HepG2 (cell line): Measurements from ENCODE around the gene TNNI3. TPM values are rescaled to one million over a fixed set of nuclear protein-coding genes. Genes with fewer than 3 reads are reported as not detected.

ENCODE experiments used
- ATAC-seq: fragments of 200-7000 bp; cut with Tn5 transposase; 3 replicates; pipeline ENCODE4 v1.9.1; 2020; ENCODE audit warnings: mild to moderate bottlenecking, moderate library complexity
- BruUV-seq: library from RNA; stranded (reverse); fragments of 400-500 nt; replicated peaks from 2 replicates; lab custom pipeline; 2021; lab: Mats Ljungman, UMichigan
- CTCF ChIA-PET: fragments of 300-600 bp; formaldehyde crosslinking; extraction: SDS; loops from one replicate; lab custom pipeline; 2021; ENCODE audit warnings: low total read pairs, inconsistent platforms, low intra/inter-chr PET ratio; lab: Yijun Ruan, JAX
- POLR2A ChIA-PET: fragments of 350-600 bp; sonication (Branson Sonifier 250); formaldehyde crosslinking; loops from one replicate; lab custom pipeline; 2020; ENCODE audit warnings: antibody characterized with exemption, inconsistent platforms; lab: Yijun Ruan, JAX
- DNase-seq: peaks from one replicate; pipeline ENCODE4 v3.0.0-alpha.2; 2015; ENCODE audit warnings: low spot score
- FAIRE-seq: peaks from 3 replicates; lab custom pipeline; 2011; peaks lifted over from hg19 to GRCh38; lab: Jason Lieb, UNC
- H2AFZ ChIP-seq: one replicate; pipeline ENCODE4 v1.6.1; 2011; ENCODE audit warnings: low read length, inconsistent platforms
- H3K27ac ChIP-seq: fragments of 300-600 bp; 3 replicates; pipeline ENCODE4 v1.8.0; 2011; ENCODE audit warnings: mixed run types, mild to moderate bottlenecking, mixed read lengths, low read length, inconsistent platforms; ENCODE audit not compliant: insufficient read depth; ENCODE audit errors: extremely low read length
- H3K27me3 ChIP-seq, 2 experiments: fragments of 200-600 bp in 1 of 2; 2 replicates in 1 of 2; 3 replicates in 1 of 2; pipeline versions ENCODE4 v1.6.0 to v1.8.0; 2011; ENCODE audit warnings: low read length in 2 of 2, mild to moderate bottlenecking in 2 of 2, moderate library complexity in 2 of 2, inconsistent platforms in 1 of 2; ENCODE audit not compliant: insufficient read depth in 2 of 2, control insufficient read depth in 1 of 2
- H3K36me3 ChIP-seq, 2 experiments: fragments of 200-600 bp in 1 of 2; replicated peaks in 1 of 2; 2 replicates in 1 of 2; 3 replicates in 1 of 2; pipeline versions ENCODE4 v1.5.1 to v1.8.0; 2011; ENCODE audit warnings: low read length in 2 of 2, inconsistent platforms in 1 of 2; ENCODE audit not compliant: insufficient read depth in 2 of 2, control insufficient read depth in 1 of 2
- H3K4me1 ChIP-seq: 2 replicates; pipeline ENCODE4 v1.5.1; 2012; ENCODE audit warnings: low read length, inconsistent platforms; ENCODE audit not compliant: insufficient read depth
- H3K4me2 ChIP-seq: 2 replicates; pipeline ENCODE4 v1.6.0; 2011; ENCODE audit warnings: low read depth, low read length, inconsistent platforms
- H3K4me3 ChIP-seq, 3 experiments: fragments of 200-600 bp in 1 of 3; sonication (generic), shearing (Covaris generic) in 1 of 3; replicated peaks in 1 of 3; 2 replicates each; pipeline ENCODE4 v1.5.1; 2011 to 2016; ENCODE audit warnings: low read length in 3 of 3, inconsistent platforms in 2 of 3, low read depth in 2 of 3, mild to moderate bottlenecking in 2 of 3, control low read depth in 1 of 3, mixed read lengths in 1 of 3; ENCODE audit not compliant: insufficient read depth in 1 of 3
- H3K79me2 ChIP-seq: one replicate; pipeline ENCODE4 v1.6.1; 2011; ENCODE audit warnings: low read length, inconsistent platforms; ENCODE audit not compliant: insufficient read depth
- H3K9ac ChIP-seq: 2 replicates; pipeline ENCODE4 v1.6.0; 2011; ENCODE audit warnings: mild to moderate bottlenecking, low read depth, low read length, inconsistent platforms; ENCODE audit not compliant: insufficient read depth
- H3K9me3 ChIP-seq: 2 replicates; pipeline ENCODE4 v1.5.1; 2012; ENCODE audit warnings: mild to moderate bottlenecking, low read length
- H4K20me1 ChIP-seq: 2 replicates; pipeline ENCODE4 v1.6.0; 2011; ENCODE audit warnings: inconsistent platforms, mild to moderate bottlenecking, low read length, moderate library complexity; ENCODE audit not compliant: insufficient read depth
- GABPB1 ChIP-seq: IDR thresholded peaks from 2 replicates; pipeline ENCODE4 v1.6.1; 2016; ENCODE audit warnings: mild to moderate bottlenecking, missing genetic modification reagents, moderate library complexity, missing compliant biosample characterization
- KLF11 ChIP-seq: IDR thresholded peaks from 2 replicates; pipeline ENCODE4 v1.6.1; 2016; ENCODE audit warnings: missing compliant biosample characterization
- SP4 ChIP-seq: sonication (generic); formaldehyde crosslinking; IDR thresholded peaks from 2 replicates; pipeline ENCODE4 v1.8.1; 2023; ENCODE audit warnings: mild to moderate bottlenecking, missing genetic modification reagents
- ZBED4 ChIP-seq: sonication (generic); formaldehyde crosslinking; IDR thresholded peaks from 2 replicates; pipeline ENCODE4 v1.4.0; 2020; ENCODE audit warnings: missing genetic modification reagents, borderline replicate concordance
- ZFY ChIP-seq: sonication (generic); formaldehyde crosslinking; IDR thresholded peaks from 2 replicates; pipeline ENCODE4 v1.4.0; 2020; ENCODE audit warnings: missing genetic modification reagents
- ZNF580 ChIP-seq: IDR thresholded peaks from 2 replicates; pipeline ENCODE4 v1.6.1; 2016; ENCODE audit warnings: low read depth, borderline replicate concordance
- ZNF687 ChIP-seq: sonication (generic); formaldehyde crosslinking; IDR thresholded peaks from 2 replicates; pipeline ENCODE4 v1.5.1; 2020; ENCODE audit warnings: mild to moderate bottlenecking, missing genetic modification reagents, moderate library complexity
- ZNF776 ChIP-seq: sonication (generic); formaldehyde crosslinking; IDR thresholded peaks from 2 replicates; pipeline ENCODE4 v1.4.0; 2020; ENCODE audit warnings: mild to moderate bottlenecking, missing genetic modification reagents
- ZNF841 ChIP-seq: sonication (generic); formaldehyde crosslinking; IDR thresholded peaks from 2 replicates; pipeline ENCODE4 v1.8.1; 2023; ENCODE audit warnings: missing genetic modification reagents, borderline replicate concordance
- WGBS: methylation state at CpG from one replicate; pipeline ENCODE4 v1.1.6; 2017; ENCODE audit warnings: low lambda C conversion rate; 5-methylcytosine and 5-hydroxymethylcytosine counted together
- in situ Hi-C: cut with HindIII; loops from 2 replicates; pipeline ENCODE4 v1.10.0; 2017; ENCODE audit warnings: low pct_unique_long_range_greater_than_20kb; ENCODE audit not compliant: extremely low pct_ligation_motif_present
- intact Hi-C: fragments of 100-400 bp; cut with micrococcal nuclease; formaldehyde crosslinking; loops from one replicate; pipeline ENCODE4 v1.10.0; 2022; ENCODE audit not compliant: unreplicated experiment
- polyA plus RNA-seq, 8 experiments: library from polyadenylated mRNA; depleted of rRNA in 3 of 8; stranded (reverse) in 7 of 8; unstranded in 1 of 8; fragments of >200 nt; fragmentation: Illumina TruSeq in 4 of 8; extraction: Trizol in 4 of 8; gene quantifications; 2 replicates each; pipeline versions ENCODE4 v1.2.1 to v1.2.3, GENCODE V29; 2011 to 2016; ENCODE audit warnings: low read depth in 4 of 8, missing spikeins in 1 of 8, mixed read lengths in 1 of 8; ENCODE audit not compliant: insufficient read depth in 1 of 8
- total RNA-seq, 5 experiments: library from RNA; depleted of rRNA; stranded (reverse); fragments of >200 nt; fragmentation: Illumina TruSeq; extraction: Trizol; gene quantifications; 2 replicates each; pipeline ENCODE4 v1.2.3, GENCODE V29; 2016; ENCODE audit warnings: low read depth in 1 of 5
- TF ChIP-seq, protein P1 (sequence below): sonication (generic); formaldehyde crosslinking; conservative IDR thresholded peaks from 2 replicates; pipeline ENCODE4 v1.8.0; 2022; ENCODE audit warnings: low read depth, missing genetic modification reagents

Gene TNNI3
- total and polyA plus RNA-seq, 2 of the 13 experiments (the other 11 are each of a cell fraction or from before 2014, with no cell fraction given), result 3.5 to 3.7 TPM

DNA sequence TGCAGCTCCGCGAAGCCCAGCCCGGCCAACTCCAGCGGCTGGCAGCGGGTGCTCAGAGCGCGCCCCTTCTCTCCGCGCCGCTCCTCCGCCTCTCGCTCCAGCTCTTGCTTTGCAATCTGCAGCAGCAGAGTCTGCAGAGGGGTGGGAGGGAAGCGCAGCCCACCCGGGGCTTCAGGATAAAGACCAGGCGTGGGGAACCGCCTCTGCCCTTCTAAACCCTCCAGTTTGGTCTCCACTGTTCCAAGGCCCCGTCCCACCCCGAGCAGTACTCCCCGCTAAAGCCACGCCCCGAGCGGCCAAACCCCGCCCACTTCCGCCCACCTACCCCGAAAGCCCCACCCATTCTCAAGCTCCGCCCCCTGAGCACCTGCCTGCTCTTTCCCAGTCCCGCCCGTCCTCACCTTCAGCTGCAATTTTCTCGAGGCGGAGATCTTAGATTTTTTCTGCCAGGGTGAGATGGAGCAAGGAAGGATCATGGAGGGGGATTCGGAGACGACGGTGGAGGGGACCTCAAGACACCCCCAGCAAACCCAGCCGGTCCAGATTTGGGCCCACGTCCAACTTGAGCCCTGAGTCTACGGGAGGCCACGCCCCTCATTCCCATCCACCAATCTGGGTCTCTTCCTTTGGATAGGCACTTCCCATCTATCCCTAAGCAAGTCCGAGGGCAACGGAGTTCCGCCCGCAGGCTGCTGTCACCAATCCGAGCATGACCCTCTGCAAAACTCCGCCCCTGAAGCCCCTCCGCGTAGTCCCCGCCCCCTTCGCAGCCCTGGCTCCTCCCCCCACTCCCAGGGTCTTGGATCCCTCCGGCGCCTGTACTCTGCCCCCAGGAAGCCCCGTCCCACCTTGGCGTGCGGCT lies 1.1 kb downstream of the TNNI3 start:
- H3K9ac ChIP-seq, result peak overlapping the region; percentile 46; the same call in 1 of the 2 replicates
- peak overlapping the region; percentile 74 for H3K4me2 ChIP-seq
- in situ Hi-C loops, result no loop called here
- TF ChIP-seq ZNF776, result no peak
- TF ChIP-seq ZBED4 (CRISPR knock-in tag), result no peak
- peak; percentile 36 for TF ChIP-seq ZNF687 (CRISPR knock-in tag)
- 0 out of 2 replicates have a peak, but pooled peaks have one; percentile 33 for TF ChIP-seq ZFY (CRISPR knock-in tag)
- TF ChIP-seq, protein P1, sequence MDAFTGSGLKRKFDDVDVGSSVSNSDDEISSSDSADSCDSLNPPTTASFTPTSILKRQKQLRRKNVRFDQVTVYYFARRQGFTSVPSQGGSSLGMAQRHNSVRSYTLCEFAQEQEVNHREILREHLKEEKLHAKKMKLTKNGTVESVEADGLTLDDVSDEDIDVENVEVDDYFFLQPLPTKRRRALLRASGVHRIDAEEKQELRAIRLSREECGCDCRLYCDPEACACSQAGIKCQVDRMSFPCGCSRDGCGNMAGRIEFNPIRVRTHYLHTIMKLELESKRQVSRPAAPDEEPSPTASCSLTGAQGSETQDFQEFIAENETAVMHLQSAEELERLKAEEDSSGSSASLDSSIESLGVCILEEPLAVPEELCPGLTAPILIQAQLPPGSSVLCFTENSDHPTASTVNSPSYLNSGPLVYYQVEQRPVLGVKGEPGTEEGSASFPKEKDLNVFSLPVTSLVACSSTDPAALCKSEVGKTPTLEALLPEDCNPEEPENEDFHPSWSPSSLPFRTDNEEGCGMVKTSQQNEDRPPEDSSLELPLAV (CRISPR knock-in tag), result no peak
- TF ChIP-seq GABPB1 (CRISPR knock-in tag), result peak; percentile 68; the same call in 1 of the 2 replicates
- TF ChIP-seq SP4 (CRISPR knock-in tag), result peak; percentile 57; the same call in 1 of the 2 replicates
- no peak for TF ChIP-seq ZNF580
- no peak for TF ChIP-seq ZNF841
- no peak for TF ChIP-seq KLF11

More for the DNA sequence above, 1.1 kb downstream of the TNNI3 start:
- intact Hi-C loops, result no loop called here
- WGBS, result 5% methylated on average over 17 of the region's 52 CpGs
- Histone ChIP-seq H3K27ac (no peak overlapping the region), H2AFZ (no peak overlapping the region), H3K4me1 (peaks cover 20% of the 10 kb centered on the region), H3K4me3 (peak overlapping the region; percentile 45 to 71 (median 51); a peak in 5 of 6 replicates), H3K36me3 (no peaks in the 10 kb centered on the region), H3K79me2 (no peaks in the 10 kb centered on the region), H3K9me3 (peaks cover 8% of the 10 kb centered on the region), H3K27me3 (peaks cover 0 to 24% of the 10 kb centered on the region in 2 experiments; a peak in 2 of 5 replicates), H4K20me1 (no peaks in the 10 kb centered on the region)
- no TSS peak for BruUV-seq
- CTCF ChIA-PET, result no interaction called here
- FAIRE-seq (no peak), ATAC-seq (peak; percentile 54), DNase-seq (peak; percentile 64)
- POLR2A ChIA-PET, result interaction anchor here (0.6 to 1.2 kb wide), 4 partner anchors 76 to 238 kb away, joined by 3 to 4 read pairs (median 4); partner anchors contain the start of gene PPP6R1
